Cerebellar nuclear complex (tissue), 1 donor: ENCODE measurements around the gene KL.

Source experiments
- DNase-seq, 2 experiments: peaks; one replicate each; lab custom pipeline; 2025; lab: John Stamatoyannopoulos, UW

Gene KL

GRCh38 chr13:33080972-33081590 is 64.9 kb downstream of the KL start:
- no peak for DNase-seq

GRCh38 chr13:33081666-33082065 is 65.4 kb downstream of the KL start:
- DNase-seq, result no peak

- no peak for DNase-seq
Measured at GRCh38 chr13:33083054-33083453, 66.8 kb downstream of the KL start.

- DNase-seq, result no peak
Measured at GRCh38 chr13:33087091-33087490, 70.9 kb downstream of the KL start.

- DNase-seq, result no peak
Measured at GRCh38 chr13:33087790-33088189, 71.6 kb downstream of the KL start.

- no peak for DNase-seq
Measured at GRCh38 chr13:33089311-33089710, 73.1 kb downstream of the KL start.

- no peak for DNase-seq
Measured at GRCh38 chr13:33090755-33091414, 74.7 kb downstream of the KL start.

GRCh38 chr13:33091415-33091774 is 75.2 kb downstream of the KL start:
- no peak for DNase-seq

GRCh38 chr13:33092073-33092987 is 76.1 kb downstream of the KL start:
- no peak for DNase-seq

- DNase-seq, result no peak
Measured at GRCh38 chr13:33096886-33097605, 80.8 kb downstream of the KL start.

- DNase-seq, result no peak
Measured at GRCh38 chr13:33099860-33100259, 83.6 kb downstream of the KL start.

GRCh38 chr13:33100886-33101285 is 84.7 kb downstream of the KL start:
- DNase-seq, result no peak

GRCh38 chr13:33101835-33102234 is 85.6 kb downstream of the KL start:
- no peak for DNase-seq

GRCh38 chr13:33103457-33103856 is 87.2 kb downstream of the KL start:
- DNase-seq, result no peak

GRCh38 chr13:33105387-33106005 is 89.3 kb downstream of the KL start:
- DNase-seq, result no peak

GRCh38 chr13:33106656-33107360 is 90.6 kb downstream of the KL start:
- no peak for DNase-seq

- DNase-seq, result no peak
Measured at GRCh38 chr13:33107361-33107760, 91.1 kb downstream of the KL start.

- DNase-seq, result no peak
Measured at GRCh38 chr13:33108620-33109019, 92.4 kb downstream of the KL start.

- DNase-seq, result no peak
Measured at GRCh38 chr13:33109271-33109697, 93.1 kb downstream of the KL start.

- no peak for DNase-seq
Measured at GRCh38 chr13:33109801-33110200, 93.6 kb downstream of the KL start.

GRCh38 chr13:33110386-33110712 is 94.1 kb downstream of the KL start:
- DNase-seq, result no peak
